AG08396 (cell line): ENCODE measurements around the gene IL18.
A peak's percentile ranks its signal among the peaks of the same experiment; 100 is the strongest.
"Not testable (repeated sequence)": the region's sequence is repeated elsewhere in the genome, so short reads cannot be mapped to it uniquely, and the experiment has no call there.

Source experiments
- DNase-seq: peaks from one replicate; pipeline ENCODE4 v3.0.0; 2012; ENCODE audit warnings: low spot score, mixed read lengths

IL18 gene

GRCh38 chr11:112172362-112172994, 8.6 kb upstream of the IL18 start:
- peak; percentile 23 for DNase-seq

GRCh38 chr11:112167145-112167544, 3.3 kb upstream of the IL18 start, which contains the start of gene TEX12:
Gene TEX12 (plus strand): TSS chr11:112167372. CDS start chr11:112169269, 1,897 bp downstream.
- no peak for DNase-seq

- no peak for DNase-seq
Observed at GRCh38 chr11:112166562-112166961, 2.7 kb upstream of the IL18 start.

GRCh38 chr11:112165049-112165448, 1.2 kb upstream of the IL18 start:
- DNase-seq = no peak

- DNase-seq = peak; percentile 29
Observed at GRCh38 chr11:112162761-112163546, 940 bp downstream of the IL18 start.

GRCh38 chr11:112162200-112162599, 1.7 kb downstream of the IL18 start:
- DNase-seq = not testable (repeated sequence)

- DNase-seq = no peak
Observed at GRCh38 chr11:112161012-112161411, 2.9 kb downstream of the IL18 start.

GRCh38 chr11:112160091-112160848, 3.6 kb downstream of the IL18 start:
- DNase-seq = no peak

GRCh38 chr11:112159098-112160065, 4.5 kb downstream of the IL18 start:
- DNase-seq = no peak

- peak; percentile 88 for DNase-seq
Observed at GRCh38 chr11:112156956-112157766, 6.7 kb downstream of the IL18 start.

- no peak for DNase-seq
Observed at GRCh38 chr11:112156153-112156955, 7.5 kb downstream of the IL18 start.

GRCh38 chr11:112150517-112150916, 13.4 kb downstream of the IL18 start:
- DNase-seq = no peak

- DNase-seq = no peak
Observed at GRCh38 chr11:112143597-112143996, 20.3 kb downstream of the IL18 start.

- no peak for DNase-seq
Observed at GRCh38 chr11:112134473-112134872, 29.4 kb downstream of the IL18 start.

GRCh38 chr11:112132737-112133136, 31.2 kb downstream of the IL18 start:
- DNase-seq = no peak

GRCh38 chr11:112129656-112130055, 34.2 kb downstream of the IL18 start:
- no peak for DNase-seq

GRCh38 chr11:112128483-112129121, 35.3 kb downstream of the IL18 start:
- DNase-seq = peak; percentile 67

- DNase-seq = no peak
Observed at GRCh38 chr11:112127056-112127455, 36.8 kb downstream of the IL18 start.

GRCh38 chr11:112123129-112123528, 40.8 kb downstream of the IL18 start:
- no peak for DNase-seq
